Posterior vena cava (tissue), 2 donors: ENCODE data around the gene ADAMTS2. TPM values are rescaled to one million over a fixed set of nuclear protein-coding genes. Genes with fewer than 3 reads are reported as not detected.

Experiments
- DNase-seq: peaks from one replicate; pipeline ENCODE4 v3.0.0-alpha.2; 2020; ENCODE audit warnings: low spot score
- intact Hi-C, 2 donors: fragments of 100-400 bp; cut with DNase I; formaldehyde crosslinking; loops; one replicate each; pipeline versions ENCODE4 v1.14.1 to v1.14.2; 2022 to 2023
- total RNA-seq, 2 donors: library from RNA; stranded (reverse); fragmentation: NEBNext Ultra II Directional; extraction: Animal tissue kit (Norgen Biotek cat#: 25700); gene quantifications; one replicate each; pipeline ENCODE4 v1.2.1, GENCODE V29; 2021
- donor health status: DM: yes; HTN: yes; CAD: no.
- donor health status: DM: yes; HTN: yes; CAD: no.

ADAMTS2 gene
- total RNA-seq, 2 donors from 2014 or later, result 27.1 to 62.0 TPM

- intact Hi-C loops, result no loop called here
- peak; percentile 54 for DNase-seq
Measured at GRCh38 chr5:179199246-179199645, 146.0 kb downstream of the ADAMTS2 start.

GRCh38 chr5:179198825-179199224, 146.4 kb downstream of the ADAMTS2 start:
- intact Hi-C loops, result no loop called here
- DNase-seq, result no peak

- intact Hi-C loops, result no loop called here
- peak; percentile 51 for DNase-seq
Measured at GRCh38 chr5:179196405-179197079, 148.7 kb downstream of the ADAMTS2 start.

DNA sequence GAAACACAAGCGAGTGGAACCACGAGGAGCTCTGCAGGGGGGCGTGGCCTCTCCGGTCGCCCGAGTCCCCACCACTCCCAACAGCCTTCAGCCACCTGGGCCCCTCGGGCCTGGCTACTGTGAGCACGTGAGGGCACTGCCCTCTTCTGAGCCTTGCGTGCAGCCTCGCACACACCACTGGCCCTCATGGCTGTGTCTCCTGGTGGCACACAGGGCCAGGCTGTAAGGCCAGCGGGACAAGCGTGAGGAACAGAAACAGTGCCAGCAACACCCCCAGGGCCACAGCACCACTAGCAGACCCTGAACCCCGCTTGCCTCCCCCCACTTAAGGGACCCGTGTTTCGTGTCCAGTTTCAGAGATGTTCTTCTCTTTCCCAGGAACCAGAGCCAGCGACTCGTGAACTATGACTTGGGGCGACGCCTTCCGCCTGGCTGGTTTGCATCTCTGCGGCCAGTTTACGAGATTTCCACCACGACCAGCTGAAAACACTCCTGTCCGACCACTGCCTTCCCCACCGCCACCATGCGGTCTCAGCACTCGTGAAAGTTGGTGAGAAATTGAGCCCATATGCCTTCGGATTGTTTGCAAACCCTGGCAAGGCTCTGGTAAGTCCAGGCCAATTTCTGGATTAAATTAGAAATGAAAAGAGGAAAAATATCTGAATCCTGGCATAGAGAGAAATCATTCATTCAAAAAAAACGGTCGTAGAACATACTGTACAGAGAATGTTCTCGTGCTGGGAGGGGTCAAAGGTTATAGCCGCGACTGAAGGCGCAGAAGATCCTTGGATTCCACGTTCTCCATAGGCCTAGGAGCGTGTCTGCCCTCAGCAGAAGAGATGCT, 149.5 kb downstream of the ADAMTS2 start:
- intact Hi-C loops, result no loop called here
- DNase-seq, result peak; percentile 64

GRCh38 chr5:179194941-179195381, 150.3 kb downstream of the ADAMTS2 start:
- intact Hi-C loops, result no loop called here
- DNase-seq, result peak; percentile 70

DNA sequence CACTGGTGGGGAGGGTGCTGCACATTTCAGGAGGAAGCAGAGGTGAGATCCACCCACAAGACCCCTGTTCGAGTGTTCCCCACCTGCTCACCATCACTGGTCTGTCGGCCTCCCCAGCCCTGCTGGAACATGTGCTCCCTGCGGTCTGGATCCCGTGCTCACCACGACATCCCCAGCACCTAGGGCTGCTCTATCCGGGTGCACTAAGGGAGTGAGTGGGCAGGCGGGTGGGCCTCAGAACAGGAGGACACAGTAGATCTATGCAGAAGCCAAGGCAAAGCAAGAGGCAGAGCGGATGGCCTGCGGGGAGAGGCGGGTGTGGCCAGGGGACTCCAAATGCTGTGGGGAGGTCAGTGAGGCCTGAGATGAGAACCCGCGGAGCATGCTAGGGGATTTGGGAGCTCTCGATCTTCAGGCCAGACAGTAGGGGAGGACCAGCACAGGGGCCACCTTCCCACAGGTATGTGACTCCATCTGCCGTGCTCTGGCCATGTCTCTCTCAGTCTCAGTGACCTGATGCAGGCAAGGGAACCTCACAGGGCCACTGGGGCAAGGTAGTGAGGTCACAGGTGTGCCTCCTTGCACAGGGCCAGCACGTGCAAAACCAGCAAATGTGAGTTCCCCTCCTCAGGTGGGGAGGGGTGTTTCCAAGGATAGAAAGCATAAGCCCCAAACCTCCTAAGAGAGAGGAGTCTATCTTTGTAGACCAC, 150.9 kb downstream of the ADAMTS2 start:
- DNase-seq, result peak; percentile 58
- intact Hi-C loops, result no loop called here

- intact Hi-C loops, result no loop called here
- DNase-seq, result no peak
Measured at GRCh38 chr5:179193746-179194145, 151.5 kb downstream of the ADAMTS2 start.

- DNase-seq, result peak; percentile 72
Measured at GRCh38 chr5:179192891-179193470, 152.3 kb downstream of the ADAMTS2 start.

DNA sequence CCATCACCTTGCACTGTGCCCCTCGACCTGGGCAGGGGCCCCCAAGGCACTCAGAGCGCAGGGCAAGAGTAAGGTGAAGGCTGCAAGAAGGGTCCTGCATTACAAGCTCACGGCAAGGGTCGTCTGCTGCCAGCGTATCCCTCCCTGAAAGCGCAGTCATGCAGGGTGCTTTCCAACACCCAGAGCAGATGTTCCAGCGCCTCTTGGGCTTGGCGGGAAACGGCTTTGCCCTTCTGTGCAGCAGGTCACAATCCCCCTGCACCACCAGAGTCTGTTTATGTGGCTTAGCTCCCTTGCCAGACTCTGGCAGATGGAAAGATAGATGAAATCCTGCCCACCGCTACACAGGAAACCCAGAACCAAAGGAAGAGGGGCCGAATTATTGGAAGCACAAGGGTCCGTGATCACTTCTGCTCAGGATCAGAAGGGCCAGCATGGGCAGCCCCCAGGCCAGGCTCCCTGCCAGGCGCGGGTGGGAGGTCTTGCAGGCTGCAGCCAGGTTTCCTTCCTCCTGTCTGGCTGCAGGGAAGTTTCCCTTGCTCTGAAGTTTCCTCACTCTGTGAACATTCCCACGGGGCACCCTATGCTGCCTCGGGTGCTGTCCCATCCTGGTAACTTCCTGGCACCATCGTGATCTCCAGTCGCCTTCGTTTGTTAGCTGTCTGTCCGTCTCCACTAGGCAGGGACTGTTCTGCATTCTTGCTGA, 152.9 kb downstream of the ADAMTS2 start:
- intact Hi-C loops, result no loop called here
- peak; percentile 58 for DNase-seq

More at GRCh38 chr5:179192891-179193470, 152.3 kb downstream of the ADAMTS2 start:
- intact Hi-C loops, result no loop called here

DNA sequence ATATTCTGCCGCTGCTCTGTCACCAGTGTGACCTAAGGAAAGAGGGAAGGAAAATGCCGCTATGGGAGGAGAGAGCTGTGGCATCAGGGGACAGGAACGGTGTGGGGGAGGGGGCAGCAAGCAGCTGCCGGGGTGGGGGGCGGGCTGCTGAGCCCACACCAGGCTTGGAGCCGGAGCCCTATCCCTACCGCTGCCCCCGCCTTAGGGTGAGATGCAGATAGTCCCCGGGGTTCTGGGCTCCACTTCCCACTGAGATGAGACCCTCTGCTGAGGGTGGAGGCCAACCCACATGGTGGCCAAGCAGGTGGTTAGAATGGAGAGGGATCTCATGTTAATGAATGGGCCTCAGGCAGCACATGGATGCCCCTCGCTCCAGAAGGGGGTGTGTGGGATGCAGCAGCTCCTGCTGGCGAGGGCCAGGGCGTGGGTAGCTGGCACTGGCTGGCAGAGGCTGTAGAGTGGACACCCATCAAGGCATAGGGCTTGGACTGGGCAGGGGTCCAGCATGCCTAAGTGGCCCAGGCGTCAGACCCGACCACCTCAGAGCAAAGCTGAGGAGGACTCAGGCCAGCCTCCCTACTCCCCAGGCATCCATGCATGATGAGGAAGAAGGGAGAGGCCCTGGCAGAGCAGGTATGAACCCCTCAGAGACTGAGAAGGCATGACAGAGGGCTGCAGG, 153.6 kb downstream of the ADAMTS2 start:
- DNase-seq, result peak; percentile 79
- intact Hi-C loops, result no loop called here

GRCh38 chr5:179190851-179191505, 154.3 kb downstream of the ADAMTS2 start:
- intact Hi-C loops, result no loop called here
- peak; percentile 75 for DNase-seq

GRCh38 chr5:179188636-179189035, 156.6 kb downstream of the ADAMTS2 start:
- no peak for DNase-seq
- intact Hi-C loops, result no loop called here

DNA sequence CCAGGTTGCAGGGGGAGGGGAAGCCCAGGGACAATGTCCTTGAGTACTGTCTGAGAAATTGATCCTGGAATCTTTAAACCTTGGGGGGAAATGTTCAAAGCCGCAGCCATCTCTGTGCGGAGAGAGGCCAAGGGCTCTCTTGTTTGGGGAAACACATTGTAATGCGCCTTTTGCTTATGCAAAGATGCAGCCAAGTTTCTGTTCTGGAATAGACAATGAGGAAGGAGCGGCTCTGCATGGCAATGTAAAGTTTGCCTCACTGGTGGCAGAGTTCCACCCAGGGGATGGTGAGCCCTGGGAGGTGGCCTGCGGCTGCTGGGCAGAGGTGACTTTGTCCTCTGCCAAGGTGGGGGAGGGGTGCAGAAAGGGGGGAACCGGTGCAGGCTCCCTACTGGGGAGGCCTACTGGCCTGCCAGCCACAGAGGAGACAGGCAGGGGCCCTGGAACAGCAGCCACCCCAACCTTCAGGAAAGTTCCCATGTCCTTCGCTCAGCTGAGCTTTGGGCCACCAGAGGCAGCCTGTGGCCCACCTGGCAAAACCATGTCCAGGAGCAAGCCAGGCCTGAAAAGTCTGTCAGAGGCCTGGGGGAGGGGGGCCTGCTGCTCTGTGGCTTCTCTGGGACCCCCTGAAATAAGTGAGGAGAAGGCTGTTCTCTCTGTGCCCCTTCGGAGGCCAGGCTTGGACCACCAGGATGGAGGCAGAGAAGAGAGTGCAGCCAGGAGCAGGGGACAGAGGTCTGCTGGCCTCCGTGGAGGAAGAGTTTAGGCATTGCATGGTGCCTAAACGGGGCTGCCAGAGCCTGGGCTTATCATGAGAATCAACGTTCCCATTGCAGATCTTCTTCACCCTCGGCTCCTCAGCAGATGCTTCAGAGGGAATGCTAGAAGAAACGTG, 157.3 kb downstream of the ADAMTS2 start:
- intact Hi-C loops, result no loop called here

DNA sequence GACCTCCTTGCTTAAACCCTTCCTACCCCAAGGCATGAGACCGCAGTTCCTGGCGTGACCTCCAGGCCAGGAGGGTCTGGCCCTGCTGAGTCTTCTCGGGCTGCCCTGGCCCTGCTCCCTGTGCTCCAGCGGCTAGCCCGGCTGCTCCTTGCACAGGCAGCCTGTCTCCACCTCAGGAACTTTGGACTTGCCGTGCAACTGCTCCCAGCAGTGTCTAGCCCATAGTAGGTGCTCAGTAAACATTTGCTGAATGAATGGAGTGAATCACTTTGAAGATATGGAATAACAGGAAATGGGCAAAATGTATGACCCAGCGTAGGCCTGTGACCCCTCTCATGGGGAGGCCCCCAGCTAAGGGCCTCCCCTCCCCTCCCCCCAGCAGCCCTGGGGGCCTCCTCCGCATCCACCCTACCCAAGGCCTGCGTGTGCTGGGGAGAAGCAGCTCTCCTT, 158.0 kb downstream of the ADAMTS2 start:
- no peak for DNase-seq

More for the DNA sequence above, 157.3 kb downstream of the ADAMTS2 start:
- DNase-seq, result no peak

DNA sequence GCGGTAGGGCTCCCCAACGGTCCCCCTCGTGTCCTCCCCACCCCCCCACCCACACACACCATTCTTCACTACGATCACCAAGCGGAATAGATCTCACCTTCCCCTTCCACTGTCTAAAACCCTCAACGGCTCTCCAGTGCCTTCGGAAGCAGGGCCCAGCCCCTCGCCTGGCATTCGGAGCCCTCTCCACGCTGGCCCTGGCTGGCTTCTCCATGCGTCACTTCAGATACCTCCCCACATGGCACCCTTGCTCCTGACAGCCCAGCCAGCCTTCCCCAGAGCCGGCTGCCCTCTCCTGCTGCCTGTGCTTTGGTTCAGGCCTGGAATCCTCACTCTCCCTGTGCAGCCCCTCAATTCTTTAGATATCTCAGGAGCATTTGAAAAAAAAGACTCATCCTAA, 158.5 kb downstream of the ADAMTS2 start:
- intact Hi-C loops, result no loop called here
- DNase-seq, result no peak

More for the DNA sequence above, 158.0 kb downstream of the ADAMTS2 start:
- intact Hi-C loops, result no loop called here

DNA sequence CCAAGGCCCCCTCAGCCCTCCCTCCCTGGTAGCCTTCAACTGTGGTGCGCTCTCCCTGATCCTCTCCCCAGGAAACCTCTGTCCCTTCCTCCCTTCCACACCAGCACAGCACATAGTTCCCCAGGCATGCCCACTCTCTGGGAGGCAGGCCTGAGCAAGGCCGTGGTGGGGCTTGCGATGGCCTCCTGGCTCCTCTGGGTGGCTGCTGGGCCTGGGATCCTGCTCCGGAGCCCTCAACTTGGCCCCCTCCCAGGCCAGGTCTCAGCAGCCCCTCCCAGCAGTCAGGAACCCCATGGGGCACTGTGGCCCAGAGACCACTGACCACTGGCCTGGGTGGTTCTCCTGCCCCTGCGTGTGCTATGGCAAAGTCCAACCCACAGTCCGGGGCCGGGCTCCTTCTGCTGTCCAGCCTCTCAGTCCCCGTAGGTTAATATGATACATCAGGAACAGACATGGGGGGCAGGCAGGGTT, 159.3 kb downstream of the ADAMTS2 start:
- DNase-seq, result no peak
- intact Hi-C loops, result no loop called here
